WERI-Rb-1 (cell line): ENCODE measurements around the gene SLC24A4.

ENCODE experiments used
- DNase-seq: peaks from one replicate; pipeline ENCODE4 v3.0.0-alpha.2; 2020
- H3K27ac ChIP-seq: fragments of 250-450 bp; sonication (Bioruptor Pico); 2 replicates; pipeline ENCODE4 v1.5.1; 2020; ENCODE audit warnings: mild to moderate bottlenecking, moderate library complexity
- H3K27me3 ChIP-seq: fragments of 250-450 bp; sonication (Bioruptor Pico); 2 replicates; pipeline ENCODE4 v1.5.1; 2021; ENCODE audit warnings: mild to moderate bottlenecking, low read depth, moderate library complexity; ENCODE audit not compliant: insufficient read depth, severe bottlenecking
- H3K36me3 ChIP-seq: fragments of 250-450 bp; sonication (Bioruptor Pico); 2 replicates; pipeline ENCODE4 v1.5.1; 2020; ENCODE audit warnings: mild to moderate bottlenecking, moderate library complexity
- H3K4me3 ChIP-seq: 2 replicates; pipeline ENCODE4 v1.5.1; 2011; ENCODE audit warnings: low read depth, mild to moderate bottlenecking, control low read depth, low read length
- H3K9me3 ChIP-seq: fragments of 250-450 bp; sonication (Bioruptor Pico); 2 replicates; pipeline ENCODE4 v1.5.1; 2021; ENCODE audit warnings: mild to moderate bottlenecking, moderate library complexity; ENCODE audit not compliant: severe bottlenecking
- TF ChIP-seq, protein P1 (sequence below): IDR thresholded peaks from 2 replicates; pipeline ENCODE4 v1.5.1; 2011; ENCODE audit warnings: low read depth, mild to moderate bottlenecking, control low read depth, inconsistent platforms, low read length

The SLC24A4 gene

DNA sequence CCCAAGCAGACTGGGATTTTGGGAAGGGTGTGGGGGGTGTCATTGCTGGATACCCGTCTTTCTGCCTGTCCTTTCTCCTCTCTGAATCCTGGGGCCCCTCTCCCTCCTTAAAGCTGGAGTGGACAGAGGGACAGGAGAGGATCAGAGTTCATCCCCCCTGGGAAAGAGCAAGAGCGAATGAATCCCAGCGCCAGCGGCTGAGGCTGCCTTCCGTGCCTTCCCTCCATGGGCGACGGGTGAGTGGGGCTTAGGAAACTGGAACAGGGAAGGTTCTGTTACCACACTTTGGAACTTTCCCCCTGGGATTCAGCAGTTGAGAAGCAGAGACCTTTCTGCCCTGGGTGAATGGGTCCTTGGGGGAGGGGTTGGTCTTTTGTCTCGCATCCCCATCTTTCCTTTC is 174.4 kb downstream of the SLC24A4 start:
- Histone ChIP-seq H3K36me3 (no peaks in the 10 kb centered on the region), H3K27ac (no peak overlapping the region), H3K9me3 (no peaks in the 10 kb centered on the region), H3K4me3 (no peak overlapping the region), H3K27me3 (no peaks in the 10 kb centered on the region)
- DNase-seq, result no peak
- TF ChIP-seq, protein P1, sequence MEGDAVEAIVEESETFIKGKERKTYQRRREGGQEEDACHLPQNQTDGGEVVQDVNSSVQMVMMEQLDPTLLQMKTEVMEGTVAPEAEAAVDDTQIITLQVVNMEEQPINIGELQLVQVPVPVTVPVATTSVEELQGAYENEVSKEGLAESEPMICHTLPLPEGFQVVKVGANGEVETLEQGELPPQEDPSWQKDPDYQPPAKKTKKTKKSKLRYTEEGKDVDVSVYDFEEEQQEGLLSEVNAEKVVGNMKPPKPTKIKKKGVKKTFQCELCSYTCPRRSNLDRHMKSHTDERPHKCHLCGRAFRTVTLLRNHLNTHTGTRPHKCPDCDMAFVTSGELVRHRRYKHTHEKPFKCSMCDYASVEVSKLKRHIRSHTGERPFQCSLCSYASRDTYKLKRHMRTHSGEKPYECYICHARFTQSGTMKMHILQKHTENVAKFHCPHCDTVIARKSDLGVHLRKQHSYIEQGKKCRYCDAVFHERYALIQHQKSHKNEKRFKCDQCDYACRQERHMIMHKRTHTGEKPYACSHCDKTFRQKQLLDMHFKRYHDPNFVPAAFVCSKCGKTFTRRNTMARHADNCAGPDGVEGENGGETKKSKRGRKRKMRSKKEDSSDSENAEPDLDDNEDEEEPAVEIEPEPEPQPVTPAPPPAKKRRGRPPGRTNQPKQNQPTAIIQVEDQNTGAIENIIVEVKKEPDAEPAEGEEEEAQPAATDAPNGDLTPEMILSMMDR, result no peak

DNA sequence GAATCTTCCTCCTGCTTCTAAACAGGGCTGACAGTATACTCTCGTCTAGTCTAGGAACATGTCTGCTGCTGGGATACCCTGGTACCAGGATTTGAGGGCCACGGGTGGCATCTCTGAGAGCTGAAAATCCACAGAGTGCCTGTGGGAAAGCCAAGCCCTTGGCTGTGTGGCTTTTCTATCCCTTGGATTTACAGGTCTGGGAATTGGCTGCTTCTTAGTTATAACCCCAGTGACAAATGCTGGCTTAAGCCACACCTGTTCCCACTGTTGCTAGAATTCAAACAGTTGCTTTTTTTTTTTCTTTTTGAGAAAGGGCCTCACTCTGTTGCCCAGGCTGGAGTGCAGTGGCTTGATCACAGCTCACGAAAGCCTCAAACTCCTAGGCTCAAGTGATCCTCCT is 176.3 kb downstream of the SLC24A4 start:
- TF ChIP-seq, protein P1, result no peak
- DNase-seq, result no peak
- no peaks in the 10 kb centered on the region for H3K9me3 ChIP-seq
- no peaks in the 10 kb centered on the region for H3K36me3 ChIP-seq
- H3K4me3 ChIP-seq, result no peak overlapping the region
- H3K27me3 ChIP-seq, result no peaks in the 10 kb centered on the region
- no peak overlapping the region; the same call in 1 of the 2 replicates for H3K27ac ChIP-seq

DNA sequence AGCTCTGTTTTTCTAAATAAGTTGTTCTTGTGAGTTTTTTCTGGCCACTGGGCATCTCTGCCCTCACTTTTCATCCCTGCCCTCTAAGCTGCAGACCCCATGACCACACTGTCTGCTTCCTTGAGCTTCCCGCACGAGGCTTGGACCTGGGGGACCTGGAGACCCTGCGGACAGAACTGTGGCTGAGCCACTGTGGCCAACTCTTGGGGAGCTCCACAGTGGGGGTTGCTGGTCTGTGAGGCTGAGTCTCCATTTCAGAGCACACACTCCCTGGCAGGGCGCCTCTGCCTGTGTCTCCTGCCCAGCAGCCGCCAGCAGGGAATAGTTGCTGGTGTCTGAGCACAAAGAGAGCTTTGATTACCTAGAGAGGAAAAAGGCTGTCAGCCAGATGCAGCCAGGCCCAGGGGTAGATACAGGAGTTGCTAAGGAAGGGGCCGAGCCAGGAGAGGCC is 177.6 kb downstream of the SLC24A4 start:
- Histone ChIP-seq H3K36me3 (no peaks in the 10 kb centered on the region), H3K27me3 (no peaks in the 10 kb centered on the region), H3K27ac (no peak overlapping the region), H3K9me3 (no peaks in the 10 kb centered on the region), H3K4me3 (no peak overlapping the region)
- DNase-seq, result no peak
- TF ChIP-seq, protein P1, result no peak

DNA sequence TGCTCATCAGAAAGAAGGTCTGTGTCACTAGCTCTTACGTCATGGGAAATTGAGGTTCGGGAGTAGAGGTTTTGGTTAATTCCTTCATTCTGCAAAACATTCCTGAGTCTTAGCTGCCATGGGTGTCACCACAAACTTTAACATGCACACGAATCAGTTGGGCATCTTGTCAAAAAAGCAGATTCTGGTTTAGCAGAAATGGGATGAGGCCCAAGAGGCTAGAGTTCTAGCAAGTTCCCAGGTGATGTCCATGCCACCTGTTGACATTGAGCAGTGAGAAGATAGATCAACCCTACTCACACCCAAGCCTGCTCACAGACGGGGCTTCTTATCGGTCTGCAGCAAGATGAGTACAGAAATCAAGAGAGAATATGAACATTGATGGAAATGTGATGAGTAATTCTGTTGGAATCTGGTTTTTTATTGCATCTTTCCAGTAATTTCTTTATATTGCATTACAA is 179.0 kb downstream of the SLC24A4 start:
- DNase-seq, result no peak
- TF ChIP-seq, protein P1, result no peak
- Histone ChIP-seq H3K9me3 (no peaks in the 10 kb centered on the region), H3K27ac (no peak overlapping the region), H3K27me3 (no peaks in the 10 kb centered on the region), H3K4me3 (no peak overlapping the region), H3K36me3 (no peaks in the 10 kb centered on the region)

DNA sequence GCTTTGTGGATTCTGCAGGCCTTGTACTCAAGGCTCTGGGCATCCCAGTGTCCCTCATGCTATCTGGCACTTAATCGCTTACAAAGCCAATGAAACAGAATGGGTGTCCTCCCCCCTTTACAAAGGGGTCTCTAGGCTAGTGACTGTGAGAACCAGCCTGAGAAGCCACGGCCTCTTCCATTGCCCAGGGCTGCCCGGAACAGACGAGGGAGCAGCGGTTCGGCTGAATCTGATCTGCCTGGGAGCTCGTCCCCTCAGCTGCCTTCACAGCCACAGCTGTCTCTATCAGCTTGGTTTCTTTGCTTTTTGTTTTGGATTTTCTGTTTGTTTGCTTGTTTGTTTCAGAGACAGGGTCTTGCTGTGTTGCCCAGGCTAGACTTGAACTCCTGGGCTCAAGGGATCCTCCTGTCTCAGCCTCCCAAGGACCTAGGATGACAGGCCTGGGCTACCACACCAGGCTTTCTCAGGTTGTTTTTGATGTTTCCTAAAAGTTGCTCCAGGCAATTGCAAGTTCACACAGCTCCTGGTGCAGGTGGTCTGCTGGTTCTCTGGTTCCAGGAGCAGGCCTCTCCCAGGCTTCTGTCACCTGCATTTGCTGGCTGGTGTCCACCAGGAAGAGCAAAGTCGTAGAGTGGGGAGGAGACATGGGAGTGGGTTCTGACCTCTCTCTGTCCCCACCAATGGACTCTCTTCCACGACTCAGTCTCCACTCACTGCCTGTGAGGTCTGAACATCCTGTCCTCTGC is 179.7 kb downstream of the SLC24A4 start:
- no peak overlapping the region for H3K4me3 ChIP-seq
- no peaks in the 10 kb centered on the region for H3K36me3 ChIP-seq
- no peak overlapping the region for H3K27ac ChIP-seq
- TF ChIP-seq, protein P1, result no peak
- no peak for DNase-seq
- H3K27me3 ChIP-seq, result no peaks in the 10 kb centered on the region
- H3K9me3 ChIP-seq, result no peaks in the 10 kb centered on the region
